Dermis blood vessel endothelial cell (primary cell): ENCODE measurements around the gene USP5. TPM values are rescaled to one million over a fixed set of nuclear protein-coding genes. Genes with fewer than 3 reads are reported as not detected.

Source experiments
- DNase-seq: peaks from one replicate; pipeline ENCODE4 v3.0.0; 2010
- total RNA-seq: library from RNA; depleted of rRNA; stranded (reverse); fragments of >200 nt; gene quantifications from 2 replicates; pipeline ENCODE4 v1.2.3, GENCODE V29; 2014

The USP5 gene
- total RNA-seq, 1 donor from 2014 or later, result 85.3 TPM

DNA sequence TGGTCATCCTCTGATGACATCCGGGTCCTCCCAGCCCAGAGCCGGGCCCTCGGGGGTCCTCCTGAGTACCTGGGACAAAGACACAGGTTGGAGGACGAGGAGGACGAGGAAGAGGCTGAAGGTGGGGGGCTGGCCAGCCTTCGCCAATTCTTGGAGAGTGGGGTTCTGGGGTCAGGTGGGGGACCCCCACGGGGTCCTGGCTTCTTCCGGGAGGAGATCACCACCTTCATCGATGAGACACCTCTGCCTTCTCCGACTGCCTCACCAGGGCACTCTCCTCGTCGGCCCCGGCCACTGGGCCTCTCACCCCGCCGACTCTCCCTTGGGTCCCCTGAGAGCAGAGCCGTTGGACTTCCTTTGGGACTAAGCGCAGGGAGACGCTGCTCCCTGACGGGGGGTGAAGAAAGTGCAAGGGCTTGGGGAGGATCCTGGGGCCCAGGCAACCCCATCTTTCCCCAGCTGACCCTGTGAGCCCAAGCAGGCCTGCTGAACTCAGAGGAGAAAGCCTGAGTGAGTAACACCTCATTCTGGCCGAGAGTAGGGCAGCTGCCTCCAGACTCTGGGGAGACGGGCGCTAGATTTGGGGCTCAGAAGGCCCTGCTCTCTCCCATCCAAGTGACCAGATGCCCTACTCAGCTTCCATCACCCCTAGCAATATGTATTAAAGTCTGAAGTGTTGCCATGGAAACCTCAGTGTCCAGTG lies 25.1 kb upstream of the USP5 start:
- no peak for DNase-seq

DNA sequence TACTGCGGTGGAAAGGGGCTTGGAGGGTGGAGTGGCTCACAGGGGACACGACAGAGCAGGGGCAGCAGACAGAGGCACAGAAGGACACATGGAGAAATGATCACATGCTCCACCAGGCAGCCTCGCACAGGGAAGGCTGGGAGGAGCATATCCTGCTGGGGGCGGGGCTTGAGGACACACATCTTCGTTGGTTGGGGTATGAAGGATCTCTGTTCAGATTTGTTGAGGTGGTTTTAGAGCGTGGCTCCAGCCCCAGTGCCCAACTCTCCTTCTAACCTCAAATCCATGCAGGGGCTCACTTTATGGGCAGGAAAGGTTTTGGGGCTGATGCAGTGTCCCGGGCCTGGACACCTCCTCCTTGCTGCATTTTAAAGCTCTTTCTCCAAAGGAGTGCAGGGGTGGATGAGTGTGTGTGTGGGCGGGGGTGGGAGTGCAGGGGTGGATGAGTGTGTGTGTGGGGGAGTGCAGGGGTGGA lies 24.5 kb upstream of the USP5 start:
- peak; percentile 72 for DNase-seq

DNA sequence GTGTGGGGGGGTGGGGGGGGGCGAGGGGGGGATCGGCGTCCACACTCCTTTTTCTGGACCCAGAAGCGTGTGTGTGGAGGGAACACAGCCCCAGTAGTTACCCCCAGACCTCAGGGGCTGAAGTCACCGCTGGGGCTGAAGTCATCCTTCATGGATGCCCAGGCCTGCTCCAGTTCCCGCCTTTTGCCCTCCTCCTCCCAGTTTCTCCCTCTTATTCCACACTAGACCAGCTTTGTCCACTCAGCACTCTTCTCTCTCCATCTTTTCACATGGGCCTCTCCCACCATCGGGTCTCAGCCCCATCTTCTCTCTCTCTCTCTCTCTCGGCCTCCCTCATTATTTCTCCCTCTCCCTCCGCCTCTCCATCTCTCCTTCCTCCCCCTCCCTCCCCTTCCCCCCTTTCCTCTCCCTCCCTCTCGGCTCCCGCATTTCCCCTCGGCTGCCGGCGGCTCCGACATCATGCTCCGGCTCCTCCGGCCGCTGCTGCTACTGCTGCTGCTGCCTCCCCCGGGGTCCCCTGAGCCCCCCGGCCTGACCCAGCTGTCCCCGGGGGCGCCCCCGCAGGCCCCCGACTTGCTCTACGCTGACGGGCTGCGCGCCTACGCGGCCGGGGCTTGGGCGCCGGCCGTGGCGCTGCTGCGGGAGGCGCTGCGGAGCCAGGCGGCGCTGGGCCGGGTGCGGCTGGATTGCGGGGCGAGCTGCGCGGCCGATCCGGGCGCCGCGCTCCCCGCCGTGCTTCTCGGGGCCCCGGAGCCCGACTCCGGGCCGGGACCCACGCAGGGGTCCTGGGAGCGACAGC lies 23.8 kb upstream of the USP5 start, which contains the start of gene P3H3:
Gene P3H3 (plus strand): TSS at position 426 of the 799 bp plus-strand sequence. CDS start 34 bp downstream, at position 460.
- DNase-seq, result peak; percentile 41

DNA sequence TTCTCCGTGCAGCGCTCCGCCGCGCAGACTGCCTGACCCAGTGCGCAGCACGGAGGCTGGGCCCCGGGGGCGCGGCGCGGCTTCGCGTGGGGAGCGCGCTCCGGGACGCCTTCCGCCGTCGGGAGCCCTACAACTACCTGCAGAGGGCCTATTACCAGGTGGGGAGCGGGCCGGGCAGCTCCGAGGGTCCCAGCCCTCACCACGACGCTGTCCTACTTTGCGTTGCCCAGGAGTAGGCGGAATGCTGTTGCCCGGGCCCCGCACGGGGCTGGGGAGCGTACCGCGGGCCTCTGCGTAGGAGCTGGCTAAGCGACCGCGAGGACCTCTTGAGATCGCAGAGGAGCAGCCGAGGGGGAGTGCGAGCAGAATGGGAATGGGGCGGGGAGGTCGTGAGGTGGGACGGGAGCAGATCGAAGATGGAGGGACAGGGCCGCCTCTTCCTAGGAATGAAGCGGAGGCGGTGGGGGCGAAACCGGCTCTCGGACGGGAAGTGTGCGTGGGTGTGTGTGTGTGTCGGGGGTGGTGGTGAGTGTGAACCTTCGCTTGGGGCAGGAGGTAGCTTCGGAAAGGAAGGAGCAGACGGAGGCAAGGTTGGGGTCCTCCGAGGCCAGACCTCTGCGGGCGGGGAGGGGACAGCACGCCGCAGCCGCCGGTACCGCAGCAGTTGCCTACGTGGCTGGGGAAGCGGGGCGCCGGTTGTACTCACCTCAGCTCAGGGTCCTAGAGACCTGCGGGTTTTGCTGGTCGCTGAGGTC lies 23.0 kb upstream of the USP5 start:
- DNase-seq, result peak; percentile 62

DNA sequence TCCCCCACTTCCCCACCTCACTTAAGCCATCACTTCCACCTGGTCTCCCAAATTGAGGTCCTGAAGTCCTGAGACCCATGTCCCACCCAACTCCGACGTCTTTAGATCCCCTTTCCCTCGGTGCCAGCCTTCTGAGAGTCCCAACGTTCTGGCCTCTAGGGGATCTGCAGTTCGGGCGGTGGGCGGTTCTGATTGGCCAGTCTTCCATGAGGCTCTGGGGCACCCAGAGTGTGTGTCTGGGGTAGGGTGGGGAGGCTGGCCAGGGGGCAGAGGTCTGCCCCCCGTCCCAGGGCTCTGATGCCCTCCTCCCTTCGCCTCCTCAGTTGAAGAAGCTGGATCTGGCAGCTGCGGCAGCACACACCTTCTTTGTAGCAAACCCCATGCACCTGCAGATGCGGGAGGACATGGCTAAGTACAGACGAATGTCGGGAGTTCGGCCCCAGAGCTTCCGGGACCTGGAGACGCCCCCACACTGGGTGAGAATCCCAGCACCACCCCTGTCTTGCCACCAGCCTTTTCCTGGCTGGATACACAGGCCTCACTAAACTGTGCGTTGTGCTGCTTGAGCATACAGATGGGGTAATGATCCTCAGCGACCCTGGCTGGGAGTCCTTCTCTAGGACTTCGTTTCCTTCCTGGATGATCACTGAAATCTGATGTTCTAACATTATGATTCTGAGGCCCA lies 22.3 kb upstream of the USP5 start:
- no peak for DNase-seq

DNA sequence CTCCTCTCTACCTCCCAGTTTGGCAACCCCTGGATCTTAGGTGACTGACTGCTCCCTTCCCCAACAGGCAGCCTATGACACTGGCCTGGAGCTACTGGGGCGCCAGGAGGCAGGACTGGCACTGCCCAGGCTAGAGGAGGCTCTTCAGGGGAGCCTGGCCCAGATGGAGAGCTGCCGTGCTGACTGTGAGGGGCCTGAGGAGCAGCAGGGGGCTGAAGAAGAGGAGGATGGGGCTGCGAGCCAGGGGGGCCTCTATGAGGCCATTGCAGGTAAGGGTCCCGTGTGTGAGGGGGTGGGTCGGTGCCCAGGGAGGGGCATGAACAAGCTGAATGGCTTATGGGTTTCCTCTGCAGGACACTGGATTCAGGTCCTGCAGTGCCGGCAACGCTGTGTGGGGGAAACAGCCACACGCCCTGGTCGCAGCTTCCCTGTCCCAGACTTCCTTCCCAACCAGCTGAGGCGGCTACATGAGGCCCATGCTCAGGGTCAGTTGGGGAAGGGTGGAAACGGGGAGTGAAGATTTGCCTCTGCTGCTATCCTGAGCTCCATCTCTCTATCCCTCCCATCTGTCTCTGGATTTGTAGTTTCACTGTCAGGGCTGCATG lies 21.6 kb upstream of the USP5 start:
- DNase-seq, result no peak

DNA sequence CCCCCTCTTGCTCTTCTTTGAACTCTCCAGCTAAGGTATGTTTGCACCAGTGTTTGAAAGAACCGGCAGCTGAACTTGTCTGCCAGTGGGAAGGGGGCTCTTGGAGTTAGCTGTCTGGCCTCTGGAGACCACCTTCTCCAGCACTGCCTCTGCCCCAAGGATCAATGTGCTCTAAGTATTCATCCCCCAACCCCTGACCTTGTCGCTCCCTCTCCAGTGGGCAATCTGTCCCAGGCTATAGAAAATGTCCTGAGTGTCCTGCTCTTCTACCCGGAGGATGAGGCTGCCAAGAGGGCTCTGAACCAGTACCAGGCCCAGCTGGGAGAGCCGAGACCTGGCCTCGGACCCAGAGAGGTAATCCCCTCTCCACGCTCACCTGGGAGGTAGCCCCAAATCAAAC lies 21.0 kb upstream of the USP5 start:
- DNase-seq, result no peak

DNA sequence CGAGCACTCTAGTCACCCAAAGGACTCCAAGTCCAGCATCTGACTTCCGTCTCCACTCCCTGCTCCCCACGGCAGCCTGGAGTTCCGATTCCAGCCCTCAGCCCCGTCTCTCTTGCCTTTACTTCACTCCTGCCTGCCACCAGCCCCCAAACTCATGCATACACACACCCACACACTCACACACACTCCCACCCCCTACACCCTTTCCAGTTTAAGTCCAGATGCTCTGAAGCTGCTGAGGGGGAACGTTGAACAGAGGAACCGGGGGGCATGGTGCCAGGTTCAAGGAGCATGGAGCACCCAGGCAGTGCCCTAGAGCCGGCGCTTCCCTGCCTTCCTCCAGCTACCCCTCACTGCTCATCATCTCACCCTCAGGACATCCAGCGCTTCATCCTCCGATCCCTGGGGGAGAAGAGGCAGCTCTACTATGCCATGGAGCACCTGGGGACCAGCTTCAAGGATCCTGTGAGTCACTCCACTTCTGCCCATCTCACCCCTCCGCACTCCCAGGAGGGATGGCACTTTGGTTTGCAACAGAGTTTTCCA lies 20.4 kb upstream of the USP5 start:
- DNase-seq, result no peak

DNA sequence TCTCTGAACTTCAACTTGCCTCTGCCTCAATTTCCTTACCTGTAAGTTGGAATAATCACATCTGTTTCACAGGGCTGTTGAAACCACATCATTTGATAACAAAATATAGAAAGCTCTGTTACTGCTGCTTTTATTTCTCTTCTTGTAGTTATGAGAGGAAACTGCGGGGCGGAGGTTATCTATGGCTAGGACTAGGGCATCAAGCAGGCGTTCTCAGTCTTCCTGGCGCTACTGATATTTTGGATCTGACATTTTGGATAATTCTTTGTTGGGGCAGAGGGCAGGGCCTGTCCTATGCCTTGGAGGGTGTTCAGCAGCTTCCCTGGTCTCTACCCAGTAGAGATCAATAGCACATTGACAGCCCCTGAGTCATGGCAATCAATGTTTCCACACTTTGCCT lies 19.8 kb upstream of the USP5 start:
- DNase-seq, result no peak

DNA sequence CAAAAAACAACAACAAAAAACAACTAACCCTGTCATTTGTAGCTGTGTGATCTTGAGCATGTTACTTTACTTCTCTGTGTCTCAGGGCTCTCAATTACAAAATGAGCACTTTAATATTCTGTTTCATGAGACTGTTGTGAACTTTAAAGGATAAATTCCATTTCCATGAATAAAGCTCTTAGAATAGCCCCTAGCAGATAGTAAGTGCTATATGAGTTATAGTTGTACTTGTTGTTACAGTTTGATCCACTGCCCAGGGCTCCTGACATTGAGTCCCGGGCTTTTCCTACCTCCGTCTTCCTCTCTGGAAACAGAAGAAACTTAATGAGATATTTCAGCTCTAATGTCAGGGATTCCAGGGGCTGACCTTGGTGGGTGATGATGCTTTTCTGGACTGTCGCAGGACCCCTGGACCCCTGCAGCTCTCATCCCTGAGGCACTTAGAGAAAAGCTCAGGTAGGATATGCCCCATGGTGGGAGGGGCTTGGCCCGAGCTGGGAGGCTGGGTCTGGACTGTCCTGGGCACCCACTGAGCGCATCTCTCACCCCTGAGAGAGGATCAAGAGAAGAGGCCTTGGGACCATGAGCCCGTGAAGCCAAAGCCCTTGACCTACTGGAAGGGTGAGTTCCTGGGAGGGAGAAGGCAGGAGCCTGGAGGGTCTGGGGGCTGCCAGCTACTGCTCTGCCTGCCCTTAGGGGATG lies 18.6 kb upstream of the USP5 start:
- no peak for DNase-seq

DNA sequence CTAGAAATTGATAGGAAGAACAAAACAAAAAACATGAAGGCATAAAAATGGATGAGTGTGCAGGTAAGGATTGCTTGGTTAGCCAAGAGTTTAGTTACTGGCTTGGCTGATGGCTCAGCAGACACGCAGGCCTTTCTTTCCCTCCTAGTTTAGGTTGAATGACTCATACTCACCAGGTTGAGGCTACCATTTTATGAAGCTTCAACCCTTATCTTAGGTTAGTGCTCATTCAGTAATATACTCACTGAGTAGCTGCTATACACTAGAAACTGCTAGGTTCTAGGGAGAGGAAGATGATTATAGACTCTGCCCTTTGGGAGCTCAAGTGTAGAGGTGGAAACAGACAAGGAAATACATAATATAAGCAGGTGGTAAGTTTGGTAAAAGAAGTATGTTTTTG lies 17.7 kb upstream of the USP5 start:
- DNase-seq, result no peak

DNA sequence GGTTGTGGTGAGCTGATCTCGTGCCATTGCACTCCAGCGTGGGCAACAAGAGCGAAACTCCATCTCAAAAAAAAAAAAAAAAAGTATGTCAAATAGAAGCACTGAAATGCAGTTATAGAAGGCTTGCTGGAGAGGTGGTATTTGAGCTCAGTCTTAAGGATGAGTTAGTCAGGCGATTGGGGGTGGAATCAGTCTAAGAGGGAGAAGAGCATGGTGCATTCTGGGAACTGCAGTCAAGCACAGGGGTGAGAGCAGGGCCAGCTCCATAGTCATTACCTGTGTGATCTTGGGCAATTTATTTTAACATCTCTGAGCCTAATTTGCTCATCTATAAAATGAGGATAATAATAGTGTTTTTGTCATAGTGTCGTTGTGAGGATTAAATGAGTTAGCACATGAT lies 17.1 kb upstream of the USP5 start:
- no peak for DNase-seq

DNA sequence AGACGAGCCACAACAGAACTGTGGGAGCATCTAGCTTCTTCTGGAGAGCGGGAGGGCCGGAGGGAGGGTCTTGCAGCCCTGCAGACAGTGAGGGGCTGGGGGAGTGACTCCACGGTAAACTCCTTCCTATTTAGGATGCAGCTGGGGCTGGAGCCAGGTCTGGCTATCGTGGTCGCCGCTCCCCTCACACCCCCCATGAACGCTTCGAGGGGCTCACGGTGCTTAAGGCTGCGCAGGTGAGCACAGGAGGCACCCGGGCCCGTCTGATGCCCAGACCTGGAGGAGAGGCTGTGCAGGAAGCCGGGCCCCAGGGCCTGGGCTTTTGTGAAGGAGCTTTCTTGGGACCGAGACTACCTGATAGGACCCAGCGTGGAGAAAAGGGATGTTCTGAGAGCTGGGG lies 15.1 kb upstream of the USP5 start:
- no peak for DNase-seq

DNA sequence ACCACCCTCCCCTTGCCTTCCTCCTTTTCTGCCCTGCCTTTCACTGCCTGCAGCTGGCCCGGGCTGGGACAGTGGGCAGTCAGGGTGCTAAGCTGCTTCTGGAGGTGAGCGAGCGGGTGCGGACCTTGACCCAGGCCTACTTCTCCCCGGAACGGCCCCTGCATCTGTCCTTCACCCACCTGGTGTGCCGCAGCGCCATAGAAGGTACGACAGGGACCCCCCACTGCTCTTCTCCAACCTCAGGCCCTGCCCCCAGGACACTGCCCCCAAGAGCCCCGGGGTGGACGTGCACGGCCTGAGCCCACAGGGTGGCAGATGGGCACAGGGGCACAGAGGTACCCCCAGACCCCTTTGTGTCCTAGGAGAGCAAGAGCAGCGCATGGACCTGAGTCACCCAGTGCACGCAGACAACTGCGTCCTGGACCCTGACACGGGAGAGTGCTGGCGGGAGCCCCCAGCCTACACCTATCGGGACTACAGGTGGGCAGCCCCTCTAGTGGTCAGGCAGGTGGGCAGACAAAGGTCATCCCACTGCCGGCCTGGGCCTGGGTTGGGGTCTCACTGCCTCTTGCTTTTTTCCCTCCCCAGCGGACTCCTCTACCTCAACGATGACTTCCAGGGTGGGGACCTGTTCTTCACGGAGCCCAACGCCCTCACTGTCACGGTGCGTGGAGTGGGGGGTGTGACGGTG lies 14.4 kb upstream of the USP5 start:
- DNase-seq, result no peak

DNA sequence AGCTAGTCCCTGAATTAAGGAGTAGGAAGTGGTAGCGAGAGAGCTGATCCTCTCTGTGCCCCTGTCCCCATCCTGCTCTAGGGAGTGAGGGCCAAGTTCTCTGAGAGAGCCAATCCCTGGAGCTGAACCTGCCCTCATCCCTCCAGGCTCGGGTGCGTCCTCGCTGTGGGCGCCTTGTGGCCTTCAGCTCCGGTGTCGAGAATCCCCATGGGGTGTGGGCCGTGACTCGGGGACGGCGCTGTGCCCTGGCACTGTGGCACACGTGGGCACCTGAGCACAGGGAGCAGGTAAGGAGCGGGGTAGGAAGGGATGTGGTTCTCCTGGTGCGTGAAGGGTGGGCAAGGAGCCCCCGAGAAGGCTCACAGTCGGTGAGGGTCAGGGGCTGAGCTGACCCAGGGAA lies 13.1 kb upstream of the USP5 start:
- no peak for DNase-seq

DNA sequence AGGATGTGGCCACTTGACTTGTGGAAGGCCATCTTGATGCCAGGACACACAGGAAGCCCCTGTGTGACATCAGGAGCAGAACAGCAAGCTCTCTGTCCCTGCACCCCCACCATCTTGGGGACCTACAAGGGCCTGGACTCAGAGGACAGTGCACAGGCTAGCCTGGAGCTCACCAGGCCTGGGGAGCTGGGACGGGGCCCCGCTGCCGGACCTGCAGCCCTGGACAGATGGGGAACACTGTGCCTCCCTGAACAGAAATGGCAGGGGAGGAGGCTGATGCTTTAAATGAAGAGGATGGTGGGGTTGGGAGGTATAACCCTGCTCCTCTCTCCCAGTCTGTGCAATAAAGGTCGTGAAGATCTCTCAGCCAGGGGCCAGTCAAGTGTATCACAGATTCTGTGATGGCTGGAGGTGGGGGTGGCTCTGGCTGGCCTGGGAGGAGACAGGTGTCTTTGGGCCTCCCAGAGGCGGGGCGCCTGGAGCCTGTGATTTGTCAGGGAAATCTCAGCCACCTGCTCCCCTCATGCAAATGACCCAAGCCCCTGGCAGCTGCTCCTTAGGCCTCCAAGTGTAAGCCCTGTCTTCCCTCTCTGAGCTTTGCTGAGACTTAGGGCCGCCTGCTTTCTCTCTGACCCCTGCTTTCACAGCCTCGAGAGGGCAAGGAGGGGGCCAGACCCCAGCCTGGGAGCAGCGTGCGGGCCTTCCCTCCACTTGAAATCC lies 12.3 kb upstream of the USP5 start:
- DNase-seq, result no peak

DNA sequence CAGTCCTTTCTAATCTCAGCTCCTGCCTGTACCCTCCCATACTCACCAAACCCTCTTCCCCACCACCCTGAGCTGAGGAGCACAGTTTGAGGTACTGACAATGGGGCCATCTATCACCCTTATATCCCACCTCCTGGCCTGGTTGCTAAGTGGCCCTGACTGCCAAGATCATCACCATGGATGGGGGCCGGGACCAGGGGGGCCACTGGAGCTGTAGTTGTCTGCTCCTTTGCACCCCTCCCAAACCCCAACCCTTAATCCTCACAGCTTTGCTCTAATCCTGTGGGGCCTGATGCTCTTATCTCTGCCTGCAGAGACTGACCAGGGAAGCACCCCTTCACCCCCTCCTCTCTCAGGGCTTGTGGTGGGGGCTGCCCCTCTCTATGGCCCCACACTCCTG lies 11.6 kb upstream of the USP5 start:
- DNase-seq, result no peak

DNA sequence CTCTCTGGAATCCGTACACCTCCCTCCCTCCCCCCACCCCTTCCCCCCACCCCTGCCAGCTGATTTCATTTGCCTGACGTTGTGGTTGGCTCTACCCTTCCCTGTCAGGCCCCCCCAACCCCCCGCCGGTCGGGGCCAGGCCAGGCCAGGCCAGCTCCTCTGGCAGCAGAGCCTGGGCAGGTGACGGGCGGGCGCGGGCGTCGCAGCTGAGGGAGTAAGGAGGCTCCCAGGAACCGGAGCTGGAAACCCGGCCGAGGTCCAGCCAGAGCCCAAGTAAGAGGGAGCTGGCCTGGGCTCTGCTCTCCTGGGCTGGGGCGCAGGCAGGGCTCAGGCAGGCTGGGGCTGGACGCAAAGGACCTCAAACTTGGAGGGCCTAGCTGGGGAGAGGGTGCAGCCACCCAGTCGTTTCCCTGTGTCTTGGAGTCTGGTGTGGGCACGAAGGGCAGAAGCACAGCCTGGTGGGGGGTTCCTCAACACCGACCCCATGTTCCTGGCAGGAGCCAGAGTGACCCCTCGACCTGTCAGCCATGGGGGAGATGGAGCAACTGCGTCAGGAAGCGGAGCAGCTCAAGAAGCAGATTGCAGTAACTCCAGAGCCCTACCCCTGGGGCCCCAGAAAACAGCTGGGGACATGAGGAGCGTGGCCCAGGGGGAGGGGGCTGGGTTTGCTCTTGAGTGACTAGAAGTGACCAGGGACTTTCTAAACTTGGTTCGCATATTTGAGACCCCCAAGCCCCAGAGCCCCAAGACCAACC lies 11.0 kb upstream of the USP5 start, which contains the start of gene GNB3:
Gene GNB3 (plus strand): TSS at position 165 of the 755 bp plus-strand sequence. CDS start 363 bp downstream, at position 528.
- no peak for DNase-seq

DNA sequence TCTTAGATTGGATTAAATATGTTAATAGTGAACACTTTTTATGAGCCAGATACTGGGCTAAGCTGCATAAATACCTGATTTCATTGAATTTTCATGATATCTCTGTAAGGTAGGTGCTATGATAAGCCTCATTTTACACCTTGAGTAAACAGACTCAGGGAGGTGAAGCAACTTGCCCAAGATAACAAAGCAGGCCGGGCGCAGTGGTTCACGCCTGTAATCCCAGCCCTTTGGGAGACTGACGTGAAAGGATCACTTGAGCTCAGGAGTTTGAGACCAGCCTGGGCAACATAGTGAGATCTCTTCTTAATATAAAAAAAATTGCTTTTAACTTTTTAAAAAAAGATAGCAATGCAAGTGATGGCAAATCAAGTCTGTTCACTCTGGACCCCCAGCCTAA lies 9.9 kb upstream of the USP5 start:
- no peak for DNase-seq
